HAP-1 (cell line): ENCODE data around the gene GPR132.

Experiments
- DNase-seq, 2 experiments: peaks; one replicate each; pipeline ENCODE4 v3.0.0-alpha.2; 2016 to 2020; ENCODE audit warnings: low spot score in 2 of 2
- H3K27me3 ChIP-seq: fragments of 250-450 bp; sonication (Bioruptor Pico); 2 replicates; pipeline ENCODE4 v1.5.1; 2020; ENCODE audit warnings: low read depth, mild to moderate bottlenecking, moderate library complexity
- H3K36me3 ChIP-seq: fragments of 250-450 bp; sonication (Bioruptor Pico); replicated peaks from 2 replicates; pipeline ENCODE4 v1.5.1; 2020; ENCODE audit warnings: mild to moderate bottlenecking
- H3K4me1 ChIP-seq: fragments of 250-450 bp; sonication (Bioruptor Pico); 2 replicates; pipeline ENCODE4 v1.5.1; 2020; ENCODE audit warnings: mild to moderate bottlenecking
- H3K4me3 ChIP-seq: fragments of 250-450 bp; sonication (Bioruptor Pico); 2 replicates; pipeline ENCODE4 v1.5.1; 2020; ENCODE audit warnings: mild to moderate bottlenecking, moderate library complexity
- H3K9me3 ChIP-seq: fragments of 250-450 bp; sonication (Bioruptor Pico); 2 replicates; pipeline ENCODE4 v1.5.1; 2020; ENCODE audit warnings: mild to moderate bottlenecking, moderate library complexity
- in situ Hi-C: fragments of 300-500 bp; cut with MboI; formaldehyde crosslinking; loops from 3 replicates; pipeline ENCODE4 v1.14.3; 2020; ENCODE audit warnings: low sequenced_read_pairs, inconsistent platforms, mixed read lengths

Gene GPR132

GRCh38 chr14:105076296-105076804 lies 11.1 kb upstream of the GPR132 start:
- H3K9me3 ChIP-seq, result no peaks in the 10 kb centered on the region
- H3K4me1 ChIP-seq, result no peaks in the 10 kb centered on the region
- DNase-seq, result no peak
- peaks cover 16% of the 10 kb centered on the region for H3K27me3 ChIP-seq
- in situ Hi-C loops, result no loop called here
- H3K4me3 ChIP-seq, result no peak overlapping the region
- no peaks in the 10 kb centered on the region for H3K36me3 ChIP-seq

GRCh38 chr14:105075379-105076295 lies 10.4 kb upstream of the GPR132 start:
- H3K4me3 ChIP-seq, result no peak overlapping the region
- peaks cover 23% of the 10 kb centered on the region for H3K27me3 ChIP-seq
- in situ Hi-C loops, result no loop called here
- no peaks in the 10 kb centered on the region for H3K9me3 ChIP-seq
- H3K4me1 ChIP-seq, result no peaks in the 10 kb centered on the region
- no peaks in the 10 kb centered on the region for H3K36me3 ChIP-seq
- no peak for DNase-seq

DNA sequence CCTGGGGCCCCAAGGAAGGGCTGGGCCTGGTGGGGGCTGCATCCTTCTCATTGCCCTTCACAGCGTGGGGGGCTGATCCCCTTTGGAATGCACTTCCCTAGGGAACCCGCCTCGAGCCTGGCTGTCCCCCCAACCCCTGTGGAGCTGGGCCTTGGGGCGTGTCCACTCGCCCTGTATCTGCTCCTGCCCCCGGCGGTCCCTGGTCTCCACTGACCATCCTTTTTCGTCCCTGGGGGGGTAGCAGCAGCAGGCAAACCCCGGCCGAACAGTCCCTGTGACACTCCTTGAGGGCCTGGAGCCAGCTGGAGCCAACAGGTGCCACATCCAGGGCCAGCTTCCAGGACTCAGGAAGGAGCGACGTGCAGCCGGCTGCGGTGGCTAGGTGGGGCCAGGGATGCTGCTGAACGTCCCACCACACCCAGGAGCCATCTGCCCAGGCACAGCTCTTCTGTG lies 9.4 kb upstream of the GPR132 start:
- no peak for DNase-seq
- Histone ChIP-seq H3K27me3 (peaks cover 29% of the 10 kb centered on the region), H3K4me3 (no peak overlapping the region), H3K36me3 (no peaks in the 10 kb centered on the region), H3K9me3 (no peaks in the 10 kb centered on the region), H3K4me1 (no peaks in the 10 kb centered on the region)
- in situ Hi-C loops, result no loop called here

- Histone ChIP-seq H3K27me3 (peaks cover 29% of the 10 kb centered on the region), H3K4me1 (no peaks in the 10 kb centered on the region), H3K36me3 (no peaks in the 10 kb centered on the region), H3K4me3 (no peak overlapping the region), H3K9me3 (no peaks in the 10 kb centered on the region)
- no peak for DNase-seq
- in situ Hi-C loops, result no loop called here
Observed at GRCh38 chr14:105073720-105074600, 8.7 kb upstream of the GPR132 start.

GRCh38 chr14:105072892-105073719 lies 7.9 kb upstream of the GPR132 start:
- no peaks in the 10 kb centered on the region for H3K9me3 ChIP-seq
- in situ Hi-C loops, result no loop called here

GRCh38 chr14:105072381-105072861 lies 7.2 kb upstream of the GPR132 start:
- no peak overlapping the region for H3K4me3 ChIP-seq
- in situ Hi-C loops, result no loop called here
- peaks cover 29% of the 10 kb centered on the region for H3K27me3 ChIP-seq
- H3K4me1 ChIP-seq, result no peaks in the 10 kb centered on the region
- H3K36me3 ChIP-seq, result no peaks in the 10 kb centered on the region
- DNase-seq, result no peak
- no peaks in the 10 kb centered on the region for H3K9me3 ChIP-seq

More at GRCh38 chr14:105072892-105073719, 7.9 kb upstream of the GPR132 start:
- Histone ChIP-seq H3K27me3 (peaks cover 29% of the 10 kb centered on the region), H3K4me1 (no peaks in the 10 kb centered on the region), H3K4me3 (no peak overlapping the region), H3K36me3 (no peaks in the 10 kb centered on the region)
- no peak for DNase-seq

GRCh38 chr14:105071942-105072341 lies 6.7 kb upstream of the GPR132 start:
- Histone ChIP-seq H3K9me3 (no peaks in the 10 kb centered on the region), H3K27me3 (peaks cover 29% of the 10 kb centered on the region), H3K4me1 (no peaks in the 10 kb centered on the region), H3K4me3 (no peak overlapping the region), H3K36me3 (no peaks in the 10 kb centered on the region)
- DNase-seq, result no peak
- in situ Hi-C loops, result no loop called here

GRCh38 chr14:105071326-105071725 lies 6.1 kb upstream of the GPR132 start:
- Histone ChIP-seq H3K4me1 (no peaks in the 10 kb centered on the region), H3K36me3 (no peaks in the 10 kb centered on the region), H3K27me3 (peaks cover 29% of the 10 kb centered on the region), H3K9me3 (no peaks in the 10 kb centered on the region), H3K4me3 (no peak overlapping the region)
- in situ Hi-C loops, result no loop called here
- DNase-seq, result no peak

- Histone ChIP-seq H3K4me1 (no peaks in the 10 kb centered on the region), H3K9me3 (no peaks in the 10 kb centered on the region), H3K36me3 (no peaks in the 10 kb centered on the region), H3K27me3 (peaks cover 29% of the 10 kb centered on the region), H3K4me3 (no peak overlapping the region)
- DNase-seq, result no peak
- in situ Hi-C loops, result no loop called here
Observed at GRCh38 chr14:105070760-105071137, 5.5 kb upstream of the GPR132 start.

DNA sequence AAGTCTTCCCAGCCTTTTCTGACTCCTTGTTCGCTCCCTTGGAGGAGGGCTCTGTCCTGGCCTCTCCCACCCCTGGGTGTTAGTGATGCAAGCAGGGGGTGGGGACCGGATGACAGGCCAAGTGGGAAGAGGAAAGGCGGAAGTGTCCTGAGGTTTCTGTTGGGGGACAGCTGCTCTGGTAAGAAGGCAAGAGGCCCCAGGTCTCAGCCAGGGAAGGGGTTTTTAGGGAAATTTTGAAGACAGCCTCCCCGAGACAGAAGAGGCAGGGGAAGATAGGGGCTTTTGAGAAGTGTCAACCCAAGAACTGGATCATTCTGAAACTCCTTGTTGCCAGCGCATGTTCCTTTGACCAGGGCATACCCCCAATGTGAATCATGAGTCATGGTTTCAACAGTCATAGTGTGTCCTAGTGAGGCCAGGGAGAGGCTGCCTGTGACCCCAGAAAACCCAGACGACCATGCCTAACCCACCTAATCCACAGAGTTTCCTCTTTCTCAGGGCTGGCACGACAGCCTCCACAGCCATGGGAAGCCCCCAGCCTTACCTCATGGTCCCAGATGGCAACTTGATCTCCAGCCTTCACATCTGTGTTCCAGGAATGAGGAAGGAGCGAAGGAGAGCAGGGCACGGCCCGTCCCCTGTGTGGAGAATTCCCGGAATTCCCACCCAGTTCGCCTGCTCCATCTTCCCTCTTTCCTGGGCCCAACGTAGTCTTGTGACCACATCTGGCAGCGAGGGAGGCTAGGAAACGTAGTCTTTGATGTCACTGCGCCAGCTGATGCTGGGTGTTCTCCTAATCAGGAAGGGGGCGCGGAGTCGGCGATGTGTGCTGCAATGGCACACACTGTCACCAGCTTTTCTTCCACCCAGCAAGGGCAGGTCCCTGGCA lies 4.9 kb upstream of the GPR132 start:
- DNase-seq, result no peak
- Histone ChIP-seq H3K4me1 (no peaks in the 10 kb centered on the region), H3K4me3 (no peak overlapping the region), H3K36me3 (no peaks in the 10 kb centered on the region), H3K27me3 (peaks cover 29% of the 10 kb centered on the region), H3K9me3 (no peaks in the 10 kb centered on the region)
- in situ Hi-C loops, result no loop called here

GRCh38 chr14:105069522-105069870 lies 4.3 kb upstream of the GPR132 start:
- Histone ChIP-seq H3K36me3 (no peaks in the 10 kb centered on the region), H3K9me3 (no peaks in the 10 kb centered on the region), H3K4me1 (no peaks in the 10 kb centered on the region)

GRCh38 chr14:105068818-105069217 lies 3.6 kb upstream of the GPR132 start:
- Histone ChIP-seq H3K27me3 (peaks cover 29% of the 10 kb centered on the region), H3K36me3 (no peaks in the 10 kb centered on the region), H3K4me3 (no peak overlapping the region), H3K9me3 (no peaks in the 10 kb centered on the region), H3K4me1 (no peaks in the 10 kb centered on the region)
- DNase-seq, result no peak
- in situ Hi-C loops, result no loop called here

More at GRCh38 chr14:105069522-105069870, 4.3 kb upstream of the GPR132 start:
- in situ Hi-C loops, result no loop called here
- DNase-seq, result no peak
- Histone ChIP-seq H3K27me3 (peaks cover 29% of the 10 kb centered on the region), H3K4me3 (no peak overlapping the region)
